GM12878 (cell line): ENCODE results near the gene TMEM132D. TPM values are rescaled to one million over a fixed set of nuclear protein-coding genes. Genes with fewer than 3 reads are reported as not detected.

Source experiments
- ATAC-seq: fragments of 200-7000 bp; cut with Tn5 transposase; 3 replicates; pipeline ENCODE4 v1.9.1; 2020; ENCODE audit warnings: mild to moderate bottlenecking, moderate library complexity
- BruUV-seq: library from RNA; stranded (reverse); fragments of 400-500 nt; replicated peaks from 2 replicates; lab custom pipeline; 2021; lab: Mats Ljungman, UMichigan
- CTCF ChIA-PET: fragments of 300-600 bp; sonication (Branson Sonifier 250); formaldehyde crosslinking; extraction: SDS; loops from one replicate; lab custom pipeline; 2021; ENCODE audit warnings: inconsistent platforms; lab: Yijun Ruan, JAX
- POLR2A ChIA-PET: fragments of 350-600 bp; formaldehyde crosslinking; extraction: SDS; loops from one replicate; lab custom pipeline; 2021; ENCODE audit warnings: inconsistent platforms; lab: Charles Lee
- RAD21 ChIA-PET: fragments of 300-600 bp; sonication (Branson Sonifier 250); formaldehyde crosslinking; loops from one replicate; lab custom pipeline; 2023; ENCODE audit warnings: antibody characterized with exemption; ENCODE audit not compliant: unreplicated experiment; lab: Charles Lee
- SMC1A ChIA-PET: fragments of 300-600 bp; sonication (Branson Sonifier 250); formaldehyde crosslinking; loops from one replicate; lab custom pipeline; 2023; ENCODE audit not compliant: unreplicated experiment, uncharacterized antibody; lab: Charles Lee
- DNase-seq: peaks from one replicate; pipeline ENCODE4 v3.0.0-alpha.2; 2011; ENCODE audit warnings: low read depth, low spot score
- FAIRE-seq: peaks from 3 replicates; lab custom pipeline; 2011; peaks lifted over from hg19 to GRCh38; lab: Jason Lieb, UNC
- H2AFZ ChIP-seq: 2 replicates; pipeline ENCODE4 v1.6.0; 2011; ENCODE audit warnings: low read depth, low read length, control low read depth; ENCODE audit not compliant: control insufficient read depth
- H3K27ac ChIP-seq: 2 replicates; pipeline ENCODE4 v1.5.1; 2011; ENCODE audit warnings: control low read depth; ENCODE audit not compliant: control insufficient read depth, insufficient read depth
- H3K27me3 ChIP-seq, 2 experiments: replicated peaks in 1 of 2; 2 replicates each; pipeline versions ENCODE4 v1.6.0 to v1.6.1; 2011; ENCODE audit warnings: low read length in 1 of 2; ENCODE audit not compliant: control insufficient read depth in 2 of 2, insufficient read depth in 2 of 2
- H3K36me3 ChIP-seq, 2 experiments: 2 replicates each; pipeline ENCODE4 v1.5.1; 2011; ENCODE audit warnings: low read length in 1 of 2; ENCODE audit not compliant: control insufficient read depth in 2 of 2, insufficient read depth in 2 of 2
- H3K4me1 ChIP-seq: 2 replicates; pipeline ENCODE4 v1.6.1; 2011; ENCODE audit warnings: mild to moderate bottlenecking, low read length, moderate library complexity, mixed read lengths; ENCODE audit not compliant: control insufficient read depth, insufficient read depth
- H3K4me2 ChIP-seq: 2 replicates; pipeline ENCODE4 v1.6.0; 2011; ENCODE audit warnings: control low read depth; ENCODE audit not compliant: control insufficient read depth, insufficient read depth
- H3K4me3 ChIP-seq: fragments of 200-600 bp; sonication (generic); 2 replicates; pipeline ENCODE4 v1.5.1; 2016
- H3K79me2 ChIP-seq: 2 replicates; pipeline ENCODE4 v1.6.0; 2011; ENCODE audit warnings: low read length; ENCODE audit not compliant: control insufficient read depth, insufficient read depth
- H3K9ac ChIP-seq: 2 replicates; pipeline ENCODE4 v1.8.0; 2011; ENCODE audit warnings: low read length, control low read depth, mixed read lengths; ENCODE audit not compliant: control insufficient read depth, insufficient read depth
- H3K9me3 ChIP-seq: replicated peaks from 3 replicates; pipeline ENCODE4 v1.5.1; 2011; ENCODE audit warnings: mild to moderate bottlenecking, low read length; ENCODE audit not compliant: control insufficient read depth, insufficient read depth
- H4K20me1 ChIP-seq: 2 replicates; pipeline ENCODE4 v1.6.0; 2011; ENCODE audit not compliant: control insufficient read depth, insufficient read depth
- BHLHE40 ChIP-seq, 2 experiments: fragments of 450-650 bp in 1 of 2; IDR thresholded peaks; 2 replicates each; pipeline ENCODE4 v1.6.1; 2011 to 2017; ENCODE audit warnings: low read depth in 2 of 2, borderline replicate concordance in 1 of 2, improper control_type of control experiment in 1 of 2, low read length in 1 of 2, mild to moderate bottlenecking in 1 of 2
- CHD2 ChIP-seq: IDR thresholded peaks from 2 replicates; pipeline ENCODE4 v1.6.1; 2011; ENCODE audit warnings: low read depth, low read length, improper control_type of control experiment, borderline replicate concordance
- DPF2 ChIP-seq: fragments of 450-650 bp; IDR thresholded peaks from 2 replicates; pipeline ENCODE4 v1.6.1; 2017; ENCODE audit warnings: mild to moderate bottlenecking
- EED ChIP-seq: sonication (generic); IDR thresholded peaks from 2 replicates; pipeline ENCODE4 v1.6.1; 2016; ENCODE audit warnings: antibody characterized with exemption, low read depth
- IRF5 ChIP-seq: fragments of 450-650 bp; IDR thresholded peaks from 2 replicates; pipeline ENCODE4 v1.6.1; 2017; ENCODE audit warnings: borderline replicate concordance
- KLF5 ChIP-seq: fragments of 450-650 bp; IDR thresholded peaks from 2 replicates; pipeline ENCODE4 v1.6.1; 2014; ENCODE audit warnings: mild to moderate bottlenecking; ENCODE audit not compliant: partially characterized antibody
- NR2F1 ChIP-seq: fragments of 450-650 bp; conservative IDR thresholded peaks from 2 replicates; pipeline ENCODE4 v1.6.1; 2017; ENCODE audit warnings: mild to moderate bottlenecking
- POLR2A ChIP-seq: IDR thresholded peaks from 2 replicates; pipeline ENCODE4 v1.6.1; 2011; ENCODE audit warnings: low read depth, mild to moderate bottlenecking, low read length
- WGBS: methylation state at CpG from one replicate; pipeline ENCODE4 v1.1.6; 2016; ENCODE audit warnings: low lambda C conversion rate; ENCODE audit not compliant: insufficient replicate concordance, insufficient coverage; ENCODE audit errors: missing lambda C conversion rate; 5-methylcytosine and 5-hydroxymethylcytosine counted together
- in situ Hi-C: fragments of 300-500 bp; cut with MboI; formaldehyde crosslinking; loops from 9 replicates; pipeline ENCODE4 v1.14.3; 2018; ENCODE audit warnings: mixed read lengths
- intact Hi-C: fragments of 100-400 bp; cut with micrococcal nuclease; formaldehyde crosslinking; loops from one replicate; pipeline ENCODE4 v1.14.2; 2022; ENCODE audit not compliant: unreplicated experiment
- polyA plus RNA-seq, 11 experiments: library from polyadenylated mRNA; depleted of rRNA in 4 of 11; unstranded in 6 of 11; stranded (reverse) in 5 of 11; fragments of >200 nt; fragmentation: Nextera tagmentation in 4 of 11; fragmentation: Illumina TruSeq in 1 of 11; extraction: Ambion mirVana in 4 of 11; extraction: Trizol in 1 of 11; gene quantifications; 1 replicate in 1 of 11; 2 replicates in 10 of 11; pipeline versions ENCODE4 v1.2.1 to v1.2.3, GENCODE V29; 2011 to 2016; ENCODE audit warnings: inconsistent platforms in 2 of 11, missing spikeins in 2 of 11, low read depth in 1 of 11
- total RNA-seq, 4 experiments: library from RNA; depleted of rRNA in 3 of 4; stranded (reverse); fragments of >200 nt in 3 of 4; fragmentation: Illumina TruSeq in 1 of 4; extraction: Trizol in 1 of 4; gene quantifications; 2 replicates each; pipeline versions ENCODE4 v1.2.1 to v1.2.3, GENCODE V29; 2013 to 2021
- TF ChIP-seq, protein P1 (sequence below): IDR thresholded peaks from 2 replicates; pipeline ENCODE4 v1.6.1; 2012; ENCODE audit warnings: improper control_type of control experiment, low read depth, low read length; ENCODE audit not compliant: insufficient replicate concordance
- TF ChIP-seq, protein P2 (sequence below): IDR thresholded peaks from 2 replicates; pipeline ENCODE4 v1.6.1; 2011; ENCODE audit warnings: borderline replicate concordance, low read depth, mild to moderate bottlenecking, moderate library complexity, mixed read lengths, low read length; ENCODE audit not compliant: insufficient read depth; ENCODE audit errors: extremely low read length

The TMEM132D gene
- total and polyA plus RNA-seq, 10 of the 15 experiments (the other 5 are each of a cell fraction or from before 2014, with no cell fraction given): under 0.01 to 0.12 (median 0.02) TPM; not detected in 3

- TF ChIP-seq, protein P1, sequence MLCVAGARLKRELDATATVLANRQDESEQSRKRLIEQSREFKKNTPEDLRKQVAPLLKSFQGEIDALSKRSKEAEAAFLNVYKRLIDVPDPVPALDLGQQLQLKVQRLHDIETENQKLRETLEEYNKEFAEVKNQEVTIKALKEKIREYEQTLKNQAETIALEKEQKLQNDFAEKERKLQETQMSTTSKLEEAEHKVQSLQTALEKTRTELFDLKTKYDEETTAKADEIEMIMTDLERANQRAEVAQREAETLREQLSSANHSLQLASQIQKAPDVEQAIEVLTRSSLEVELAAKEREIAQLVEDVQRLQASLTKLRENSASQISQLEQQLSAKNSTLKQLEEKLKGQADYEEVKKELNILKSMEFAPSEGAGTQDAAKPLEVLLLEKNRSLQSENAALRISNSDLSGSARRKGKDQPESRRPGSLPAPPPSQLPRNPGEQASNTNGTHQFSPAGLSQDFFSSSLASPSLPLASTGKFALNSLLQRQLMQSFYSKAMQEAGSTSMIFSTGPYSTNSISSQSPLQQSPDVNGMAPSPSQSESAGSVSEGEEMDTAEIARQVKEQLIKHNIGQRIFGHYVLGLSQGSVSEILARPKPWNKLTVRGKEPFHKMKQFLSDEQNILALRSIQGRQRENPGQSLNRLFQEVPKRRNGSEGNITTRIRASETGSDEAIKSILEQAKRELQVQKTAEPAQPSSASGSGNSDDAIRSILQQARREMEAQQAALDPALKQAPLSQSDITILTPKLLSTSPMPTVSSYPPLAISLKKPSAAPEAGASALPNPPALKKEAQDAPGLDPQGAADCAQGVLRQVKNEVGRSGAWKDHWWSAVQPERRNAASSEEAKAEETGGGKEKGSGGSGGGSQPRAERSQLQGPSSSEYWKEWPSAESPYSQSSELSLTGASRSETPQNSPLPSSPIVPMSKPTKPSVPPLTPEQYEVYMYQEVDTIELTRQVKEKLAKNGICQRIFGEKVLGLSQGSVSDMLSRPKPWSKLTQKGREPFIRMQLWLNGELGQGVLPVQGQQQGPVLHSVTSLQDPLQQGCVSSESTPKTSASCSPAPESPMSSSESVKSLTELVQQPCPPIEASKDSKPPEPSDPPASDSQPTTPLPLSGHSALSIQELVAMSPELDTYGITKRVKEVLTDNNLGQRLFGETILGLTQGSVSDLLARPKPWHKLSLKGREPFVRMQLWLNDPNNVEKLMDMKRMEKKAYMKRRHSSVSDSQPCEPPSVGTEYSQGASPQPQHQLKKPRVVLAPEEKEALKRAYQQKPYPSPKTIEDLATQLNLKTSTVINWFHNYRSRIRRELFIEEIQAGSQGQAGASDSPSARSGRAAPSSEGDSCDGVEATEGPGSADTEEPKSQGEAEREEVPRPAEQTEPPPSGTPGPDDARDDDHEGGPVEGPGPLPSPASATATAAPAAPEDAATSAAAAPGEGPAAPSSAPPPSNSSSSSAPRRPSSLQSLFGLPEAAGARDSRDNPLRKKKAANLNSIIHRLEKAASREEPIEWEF: no peak
- TF ChIP-seq CHD2 (no peak), EED (no peak), KLF5 (no peak), IRF5 (no peak), POLR2A (no peak), DPF2 (no peak)
Measured at GRCh38 chr12:129532082-129532481, 371.7 kb downstream of the TMEM132D start (continued).

- DNase-seq (no peak), ATAC-seq (no peak), FAIRE-seq (no peak)
- Histone ChIP-seq H3K79me2 (no peaks in the 10 kb centered on the region), H3K36me3 (no peaks in the 10 kb centered on the region), H3K4me3 (no peak overlapping the region), H4K20me1 (no peaks in the 10 kb centered on the region), H3K27ac (no peak overlapping the region; the same call in 1 of the 2 replicates), H3K4me2 (no peak overlapping the region), H3K9ac (no peak overlapping the region), H3K4me1 (no peaks in the 10 kb centered on the region), H3K9me3 (no peaks in the 10 kb centered on the region), H2AFZ (no peak overlapping the region), H3K27me3 (no peaks in the 10 kb centered on the region)
- in situ Hi-C loops (no loop called here), intact Hi-C loops (loop anchor here (1.0 kb wide), 1 partner anchor 33 kb away; no protein-coding TSS in a partner anchor)
- no TSS peak for BruUV-seq
- 15% methylated on average over 13 of the region's 13 CpGs for WGBS
- RAD21 ChIA-PET: no interaction called here
- peak in 1 of 2 experiments; percentile 16; a peak in 2 of 4 replicates for TF ChIP-seq BHLHE40 (IDR thresholded peaks at IDR 0.05; ENCODE audit: borderline replicate concordance in 1 of 2, low read depth in 2 of 2, low read length in 1 of 2)
- peak; percentile 32; the same call in 1 of the 2 replicates for TF ChIP-seq NR2F1
- TF ChIP-seq, protein P2, sequence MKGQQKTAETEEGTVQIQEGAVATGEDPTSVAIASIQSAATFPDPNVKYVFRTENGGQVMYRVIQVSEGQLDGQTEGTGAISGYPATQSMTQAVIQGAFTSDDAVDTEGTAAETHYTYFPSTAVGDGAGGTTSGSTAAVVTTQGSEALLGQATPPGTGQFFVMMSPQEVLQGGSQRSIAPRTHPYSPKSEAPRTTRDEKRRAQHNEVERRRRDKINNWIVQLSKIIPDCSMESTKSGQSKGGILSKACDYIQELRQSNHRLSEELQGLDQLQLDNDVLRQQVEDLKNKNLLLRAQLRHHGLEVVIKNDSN: no peak
- POLR2A ChIA-PET: no interaction called here
- SMC1A ChIA-PET: no interaction called here
- CTCF ChIA-PET: no interaction called here
Measured at GRCh38 chr12:129530984-129531383, 372.8 kb downstream of the TMEM132D start.
